IMR-90 (cell line): ENCODE measurements around the gene ROBO2. TPM values are rescaled to one million over a fixed set of nuclear protein-coding genes. Genes with fewer than 3 reads are reported as not detected.

Source experiments
- ATAC-seq: fragments of 200-7000 bp; cut with Tn5 transposase; 2 replicates; pipeline ENCODE4 v1.9.1; 2020; ENCODE audit warnings: low read depth, mild to moderate bottlenecking, moderate library complexity
- BruUV-seq: library from RNA; stranded (reverse); fragments of 400-500 nt; replicated peaks from 2 replicates; lab custom pipeline; 2021; lab: Mats Ljungman, UMichigan
- CTCF ChIA-PET: fragments of 300-600 bp; formaldehyde crosslinking; extraction: SDS; loops from one replicate; lab custom pipeline; 2021; ENCODE audit warnings: antibody characterized with exemption; lab: Yijun Ruan, JAX
- POLR2A ChIA-PET: fragments of 300-600 bp; sonication (Branson Sonifier 250); formaldehyde crosslinking; loops from one replicate; lab custom pipeline; 2022; ENCODE audit warnings: antibody characterized with exemption; ENCODE audit not compliant: unreplicated experiment; lab: Charles Lee
- DNase-seq: peaks from one replicate; pipeline ENCODE4 v3.0.0; 2013
- H2AFZ ChIP-seq: replicated peaks from 2 replicates; pipeline ENCODE3; 2013; ENCODE audit warnings: low read length, mild to moderate bottlenecking; ENCODE audit not compliant: poor library complexity
- H2AK5ac ChIP-seq: 2 replicates; pipeline ENCODE4 v1.6.1; 2013; ENCODE audit warnings: low read depth, low read length, inconsistent platforms
- H2AK9ac ChIP-seq: replicated peaks from 2 replicates; pipeline ENCODE3; 2013; ENCODE audit warnings: mild to moderate bottlenecking, low read depth, low read length, moderate library complexity; ENCODE audit not compliant: poor library complexity
- H2BK120ac ChIP-seq: 2 replicates; pipeline ENCODE4 v1.6.1; 2013; ENCODE audit warnings: low read depth, low read length, inconsistent platforms
- H2BK15ac ChIP-seq: 3 replicates; pipeline ENCODE4 v1.6.1; 2013; ENCODE audit warnings: low read depth, low read length, inconsistent platforms
- H2BK20ac ChIP-seq: 2 replicates; pipeline ENCODE4 v1.6.1; 2013; ENCODE audit warnings: low read depth, mild to moderate bottlenecking, inconsistent platforms, low read length, moderate library complexity
- H2BK5ac ChIP-seq: 2 replicates; pipeline ENCODE4 v1.6.1; 2013; ENCODE audit warnings: mild to moderate bottlenecking, low read depth, low read length, inconsistent platforms; ENCODE audit not compliant: poor library complexity, severe bottlenecking
- H3K14ac ChIP-seq: replicated peaks from 2 replicates; pipeline ENCODE4 v1.6.1; 2013; ENCODE audit warnings: low read depth, low read length, inconsistent platforms
- H3K18ac ChIP-seq: 2 replicates; pipeline ENCODE4 v1.6.1; 2013; ENCODE audit warnings: low read depth, low read length, control low read depth
- H3K23ac ChIP-seq: 2 replicates; pipeline ENCODE4 v1.6.1; 2013; ENCODE audit warnings: low read depth, low read length, inconsistent platforms
- H3K27ac ChIP-seq: 2 replicates; pipeline ENCODE4 v1.5.1; 2013; ENCODE audit warnings: mild to moderate bottlenecking, control low read depth, low read length; ENCODE audit not compliant: insufficient read depth
- H3K27me3 ChIP-seq: 2 replicates; pipeline ENCODE4 v1.6.1; 2013; ENCODE audit warnings: low read length; ENCODE audit not compliant: control insufficient read depth, insufficient read depth
- H3K36me3 ChIP-seq: 2 replicates; pipeline ENCODE4 v1.6.1; 2013; ENCODE audit warnings: low read length, mixed read lengths; ENCODE audit not compliant: control insufficient read depth, insufficient read depth
- H3K4ac ChIP-seq: 2 replicates; pipeline ENCODE4 v1.6.1; 2013; ENCODE audit warnings: low read depth, low read length, inconsistent platforms
- H3K4me1 ChIP-seq: 2 replicates; pipeline ENCODE4 v1.6.1; 2013; ENCODE audit warnings: low read length, mixed read lengths; ENCODE audit not compliant: control insufficient read depth, insufficient read depth
- H3K4me2 ChIP-seq: 2 replicates; pipeline ENCODE4 v1.6.1; 2013; ENCODE audit warnings: low read depth, mild to moderate bottlenecking, control low read depth, low read length, moderate library complexity
- H3K4me3 ChIP-seq: 2 replicates; pipeline ENCODE4 v1.5.1; 2013; ENCODE audit warnings: low read depth, mild to moderate bottlenecking, control low read depth, low read length, moderate library complexity; ENCODE audit not compliant: insufficient read depth
- H3K56ac ChIP-seq: 2 replicates; pipeline ENCODE4 v1.6.1; 2013; ENCODE audit warnings: low read length, inconsistent platforms; ENCODE audit not compliant: insufficient read depth; ENCODE audit errors: extremely low read depth
- H3K79me1 ChIP-seq, 2 experiments: 2 replicates each; pipeline ENCODE4 v1.6.1; 2013; ENCODE audit warnings: low read length in 2 of 2, inconsistent platforms in 1 of 2, low read depth in 1 of 2
- H3K9ac ChIP-seq: 2 replicates; pipeline ENCODE4 v1.6.1; 2013; ENCODE audit warnings: low read depth, low read length, control low read depth
- H3K9me1 ChIP-seq: 2 replicates; pipeline ENCODE4 v1.6.1; 2013; ENCODE audit warnings: low read length, inconsistent platforms; ENCODE audit not compliant: insufficient read depth
- H3K9me3 ChIP-seq: 2 replicates; pipeline ENCODE4 v1.6.1; 2013; ENCODE audit warnings: low read length; ENCODE audit not compliant: control insufficient read depth, insufficient read depth
- H4K20me1 ChIP-seq: 2 replicates; pipeline ENCODE4 v1.6.1; 2013; ENCODE audit warnings: low read length, inconsistent platforms; ENCODE audit not compliant: insufficient read depth
- H4K5ac ChIP-seq: 2 replicates; pipeline ENCODE4 v1.6.1; 2013; ENCODE audit warnings: mild to moderate bottlenecking, low read depth, low read length, control low read depth
- H4K8ac ChIP-seq, 2 experiments: 2 replicates each; pipeline ENCODE4 v1.6.1; 2013; ENCODE audit warnings: low read depth in 2 of 2, low read length in 2 of 2, control low read depth in 1 of 2, inconsistent platforms in 1 of 2
- H4K91ac ChIP-seq: 2 replicates; pipeline ENCODE4 v1.6.1; 2013; ENCODE audit warnings: low read depth, low read length, inconsistent platforms; ENCODE audit not compliant: insufficient read depth
- CHD1 ChIP-seq: IDR thresholded peaks from 2 replicates; pipeline ENCODE4 v1.6.1; 2012; ENCODE audit warnings: low read depth, low read length, improper control_type of control experiment
- FOS ChIP-seq: fragments of 150-350 bp; IDR thresholded peaks from 2 replicates; pipeline ENCODE4 v1.6.1; 2016; ENCODE audit warnings: low read depth, low read length
- RCOR1 ChIP-seq: IDR thresholded peaks from 2 replicates; pipeline ENCODE4 v1.6.1; 2012; ENCODE audit warnings: mild to moderate bottlenecking, low read length, improper control_type of control experiment; ENCODE audit not compliant: insufficient replicate concordance
- RFX5 ChIP-seq: IDR thresholded peaks from 2 replicates; pipeline ENCODE4 v1.8.0; 2012; ENCODE audit warnings: low read depth, mild to moderate bottlenecking, low read length, moderate library complexity
- WGBS, 2 experiments: methylation state at CpG; one replicate each; pipeline versions ENCODE4 v1.1.5 to v1.1.7; 2013; ENCODE audit warnings: missing lambda C conversion rate in 2 of 2; ENCODE audit not compliant: insufficient read length in 1 of 2; ENCODE audit errors: extremely low coverage in 2 of 2; 5-methylcytosine and 5-hydroxymethylcytosine counted together
- dilution Hi-C: fragments of 300-500 bp; cut with HindIII; formaldehyde crosslinking; loops from one replicate; pipeline ENCODE4 v1.14.3; 2018; ENCODE audit warnings: low sequenced_read_pairs; ENCODE audit not compliant: unreplicated experiment
- in situ Hi-C: fragments of 300-500 bp; cut with MboI; formaldehyde crosslinking; loops from 3 replicates; pipeline ENCODE4 v1.14.3; 2019; ENCODE audit warnings: low sequenced_read_pairs, inconsistent platforms, mixed read lengths
- intact Hi-C: fragments of 100-400 bp; cut with micrococcal nuclease; formaldehyde crosslinking; loops from 2 replicates; pipeline ENCODE4 v1.10.0; 2022
- polyA plus RNA-seq, 3 experiments: library from polyadenylated mRNA; depleted of rRNA; stranded (reverse); fragments of >200 nt; gene quantifications; 2 replicates each; pipeline ENCODE4 v1.2.3, GENCODE V29; 2012; ENCODE audit warnings: low replicate concordance in 1 of 3
- total RNA-seq: library from RNA; depleted of rRNA; stranded (reverse); fragments of >200 nt; gene quantifications from 2 replicates; pipeline ENCODE4 v1.2.3, GENCODE V29; 2012

ROBO2 gene
- total and polyA plus RNA-seq, 2 of the 4 experiments (the other 2 are of a cell fraction) = 9.3 to 14.5 TPM

DNA sequence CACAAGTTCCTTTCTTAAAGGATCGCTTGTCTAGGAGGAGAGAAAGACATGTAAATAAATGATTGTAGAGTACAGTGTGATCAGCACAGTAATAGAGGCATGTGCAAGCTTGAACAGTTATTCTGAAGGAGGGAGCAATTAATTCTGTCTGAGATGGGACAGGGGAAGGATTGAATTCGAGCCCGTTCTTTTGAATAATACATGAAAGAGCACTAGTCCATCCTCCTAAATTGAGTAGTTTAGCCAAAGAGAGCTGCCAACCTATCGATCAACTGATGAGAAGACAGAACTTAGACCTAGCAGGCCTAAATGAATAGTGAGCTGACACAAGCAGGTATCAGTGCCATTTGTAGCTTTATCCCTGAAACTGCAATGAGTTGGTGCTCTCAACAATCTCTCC is 142.4 kb downstream of the ROBO2 start:
- Histone ChIP-seq H3K4me3 (no peak overlapping the region), H3K27me3 (no peaks in the 10 kb centered on the region), H3K4ac (no peak overlapping the region), H3K4me1 (no peaks in the 10 kb centered on the region), H3K36me3 (no peaks in the 10 kb centered on the region), H3K27ac (no peak overlapping the region), H3K23ac (no peak overlapping the region), H3K9me1 (no peaks in the 10 kb centered on the region), H2BK120ac (no peak overlapping the region), H4K8ac (no peak overlapping the region), H4K5ac (no peak overlapping the region), H2BK5ac (no peak overlapping the region), H4K20me1 (no peaks in the 10 kb centered on the region), H4K91ac (no peak overlapping the region), H3K4me2 (no peak overlapping the region), H2AFZ (no peak overlapping the region), H3K56ac (no peak overlapping the region), H3K9ac (no peak overlapping the region), H3K79me1 (no peaks in the 10 kb centered on the region), H3K14ac (no peak overlapping the region), H2AK9ac (no peak overlapping the region), H3K9me3 (no peaks in the 10 kb centered on the region), H3K18ac (no peak overlapping the region), H2BK20ac (no peak overlapping the region), H2BK15ac (no peak overlapping the region), H2AK5ac (no peak overlapping the region)
- BruUV-seq = no TSS peak
- in situ Hi-C loops = no loop called here
- ChIA-PET CTCF (no interaction called here), POLR2A (no interaction called here)
- dilution Hi-C loops = no loop called here
- ATAC-seq (no peak), DNase-seq (no peak)
- TF ChIP-seq RFX5 = no peak
- no peak for TF ChIP-seq FOS
- no peak for TF ChIP-seq RCOR1
- TF ChIP-seq CHD1 = no peak
- intact Hi-C loops = no loop called here
- WGBS, 2 experiments = no CpG with 5 or more reads among the region's 4 CpGs
